GM12872 (cell line): Measurements from ENCODE around the gene NEUROG1.

ENCODE experiments used
- CTCF ChIP-seq: IDR thresholded peaks from 3 replicates; pipeline ENCODE4 v1.5.1; 2011; ENCODE audit warnings: low read depth, mild to moderate bottlenecking, low read length, moderate library complexity; ENCODE audit not compliant: insufficient read depth

NEUROG1 gene

GRCh38 chr5:135498637-135498995 lies 37.1 kb downstream of the NEUROG1 start:
- TF ChIP-seq CTCF: no peak

- TF ChIP-seq CTCF: no peak
Measured at GRCh38 chr5:135497971-135498636, 37.7 kb downstream of the NEUROG1 start.

- TF ChIP-seq CTCF: no peak
Measured at GRCh38 chr5:135494196-135494595, 41.6 kb downstream of the NEUROG1 start.

- no peak for TF ChIP-seq CTCF
Measured at GRCh38 chr5:135493406-135494180, 42.2 kb downstream of the NEUROG1 start.

GRCh38 chr5:135492319-135492626 lies 43.5 kb downstream of the NEUROG1 start:
- no peak for TF ChIP-seq CTCF

GRCh38 chr5:135491552-135492318 lies 44.0 kb downstream of the NEUROG1 start:
- no peak for TF ChIP-seq CTCF

- no peak for TF ChIP-seq CTCF
Measured at GRCh38 chr5:135491038-135491551, 44.7 kb downstream of the NEUROG1 start.
